HG03439 (cell line): ENCODE data around the gene PIGM.

Experiments
- ATAC-seq: cut with Tn5 transposase; IDR thresholded peaks from one replicate; pipeline ENCODE4 v1.9.1; 2021; ENCODE audit warnings: mild to moderate bottlenecking, moderate library complexity; ENCODE audit not compliant: unreplicated experiment

PIGM gene

DNA sequence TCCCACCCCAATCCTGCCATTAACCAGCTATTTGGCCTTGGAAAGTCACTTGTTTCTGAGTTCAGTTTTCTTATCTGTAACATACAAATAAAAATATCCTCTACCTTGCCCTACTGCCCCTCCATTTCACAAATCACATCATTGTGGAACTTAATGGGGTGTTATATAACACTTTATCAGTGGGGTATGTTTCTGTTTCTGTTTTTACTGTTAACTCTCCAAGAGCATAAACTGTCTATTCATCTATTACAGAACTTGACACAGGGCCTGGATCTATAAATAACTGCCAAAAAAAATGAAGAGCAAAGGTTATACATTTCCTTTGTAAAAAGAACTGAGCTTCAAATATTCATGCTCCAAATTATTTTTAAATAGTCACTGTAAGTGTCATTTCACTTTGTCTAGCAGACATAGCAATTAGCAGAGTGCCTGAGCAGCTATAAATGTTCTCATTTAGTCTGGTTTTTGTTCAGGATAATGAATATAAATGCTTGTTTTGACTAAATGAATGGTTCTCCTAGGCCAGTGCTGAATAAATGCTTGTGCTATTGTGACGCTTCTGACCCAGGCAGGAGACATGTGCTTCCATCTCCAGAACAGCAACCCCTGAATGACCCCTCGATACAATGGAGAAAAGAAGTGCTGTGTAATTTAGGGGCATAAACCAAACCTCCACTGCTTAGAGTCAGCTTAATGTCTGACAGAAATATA, 7.4 kb downstream of the PIGM start:
- ATAC-seq, result no peak

DNA sequence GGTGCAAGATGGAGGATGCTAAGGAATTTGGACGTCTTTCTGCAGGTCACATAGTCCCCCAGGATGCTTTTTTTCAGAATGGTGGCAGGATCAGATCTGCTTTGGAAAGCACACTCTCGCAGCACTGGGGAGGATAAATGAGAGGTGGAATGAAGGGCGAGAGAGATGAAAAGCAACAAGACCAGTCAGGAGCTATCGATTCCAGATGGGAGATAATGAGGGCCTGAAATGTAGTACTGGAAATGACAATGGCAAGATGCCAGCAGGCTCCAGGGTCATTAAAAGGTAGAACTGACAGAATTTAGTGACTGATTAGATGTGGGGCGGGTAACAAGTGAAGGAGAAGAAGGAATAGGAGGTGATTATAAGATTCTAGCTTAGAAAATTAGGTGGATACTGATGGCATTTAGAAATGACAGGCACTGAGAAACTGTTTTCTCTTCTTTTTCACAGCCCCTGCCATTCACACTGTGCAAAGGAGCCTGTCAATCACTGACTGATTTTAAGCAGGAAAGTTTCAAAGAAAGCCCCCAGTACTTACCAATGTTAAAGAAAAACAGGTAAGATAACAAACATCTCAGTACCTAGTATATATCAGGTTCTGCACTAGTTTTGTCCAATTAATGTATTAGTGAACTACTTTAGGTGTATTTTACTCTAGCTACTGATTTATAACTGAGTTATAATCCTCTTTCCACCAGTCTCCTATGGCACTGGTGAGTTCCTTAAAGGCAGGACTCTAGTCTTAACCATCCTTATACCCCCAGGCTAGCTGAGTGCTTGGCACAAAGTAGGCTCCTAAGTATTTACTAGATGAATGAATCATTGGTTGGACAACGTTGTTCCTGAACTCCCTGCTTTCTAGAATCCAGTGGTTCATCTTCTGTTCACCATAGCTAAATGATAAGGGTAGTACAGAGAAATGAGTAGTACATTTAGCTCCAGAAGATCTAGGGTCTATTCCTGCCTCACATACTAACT, 9.2 kb downstream of the PIGM start:
- no peak for ATAC-seq

DNA sequence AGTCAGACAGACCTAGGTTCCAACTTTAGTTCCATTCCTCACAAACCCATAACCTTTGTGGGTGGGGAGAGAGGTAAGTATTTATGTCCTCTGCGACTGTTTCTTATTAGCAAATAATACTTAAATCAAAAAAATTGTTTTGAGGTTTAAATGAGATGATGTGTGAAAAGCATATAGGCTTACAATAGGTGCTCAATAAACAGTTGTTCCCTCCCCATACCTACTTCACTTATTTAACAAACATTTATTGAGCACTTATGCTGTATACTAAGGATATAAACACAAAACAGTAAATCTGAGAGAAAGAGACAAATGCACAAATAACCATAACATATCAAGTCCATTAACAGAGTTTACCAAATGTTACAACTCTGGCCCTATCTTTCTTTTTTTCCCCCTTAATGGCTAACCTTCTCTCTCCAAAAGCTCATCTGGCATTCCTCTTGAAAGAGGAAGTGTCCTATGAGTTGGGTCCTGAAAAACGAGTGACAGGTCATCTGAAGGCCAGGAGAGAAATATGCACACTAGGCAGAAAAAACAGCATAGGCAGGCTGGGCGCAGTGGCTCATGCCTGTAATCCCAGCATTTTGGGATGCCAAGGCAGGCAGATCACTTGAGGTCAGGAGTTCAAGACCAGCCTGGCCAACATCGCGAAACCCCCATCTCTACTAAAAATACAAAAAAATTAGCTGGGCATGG, 10.3 kb downstream of the PIGM start:
- no peak for ATAC-seq

DNA sequence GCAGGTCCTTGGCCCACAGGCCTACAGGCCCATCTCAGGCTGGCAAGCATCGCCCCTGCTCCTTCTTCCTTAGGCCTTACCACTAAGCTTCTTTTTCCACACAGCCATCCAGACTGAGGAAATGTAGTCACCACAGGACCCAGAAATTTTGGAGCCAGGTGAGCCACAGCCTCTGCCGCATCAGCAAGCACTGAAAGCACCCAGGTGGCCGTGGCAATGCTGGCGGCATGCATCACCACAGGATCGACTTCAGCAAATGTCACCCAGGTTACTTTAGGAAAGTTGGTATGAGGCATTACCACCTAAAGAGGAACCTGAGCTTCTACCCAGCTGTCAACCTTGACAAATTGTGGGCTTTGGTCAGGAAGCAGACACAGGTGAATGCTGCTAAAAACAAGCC, 11.6 kb downstream of the PIGM start:
- no peak for ATAC-seq

DNA sequence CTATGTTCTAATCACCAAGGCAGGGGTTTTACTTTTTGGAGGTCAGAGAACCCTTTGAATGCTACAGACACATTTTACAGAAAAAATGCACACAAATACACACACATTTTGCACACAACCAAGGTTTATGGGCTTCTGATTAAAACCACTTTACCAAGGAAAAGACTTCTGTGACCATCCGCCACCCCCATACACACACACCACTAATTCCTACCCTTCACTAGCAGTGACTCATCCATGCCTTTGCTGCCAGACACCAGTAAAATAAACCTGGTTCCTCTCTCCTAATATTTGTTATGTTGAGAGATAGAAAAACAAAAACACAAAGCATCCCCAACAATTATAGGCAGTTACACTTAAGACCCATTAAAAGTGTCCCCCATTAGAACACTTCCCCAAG, 12.9 kb downstream of the PIGM start:
- no peak for ATAC-seq

DNA sequence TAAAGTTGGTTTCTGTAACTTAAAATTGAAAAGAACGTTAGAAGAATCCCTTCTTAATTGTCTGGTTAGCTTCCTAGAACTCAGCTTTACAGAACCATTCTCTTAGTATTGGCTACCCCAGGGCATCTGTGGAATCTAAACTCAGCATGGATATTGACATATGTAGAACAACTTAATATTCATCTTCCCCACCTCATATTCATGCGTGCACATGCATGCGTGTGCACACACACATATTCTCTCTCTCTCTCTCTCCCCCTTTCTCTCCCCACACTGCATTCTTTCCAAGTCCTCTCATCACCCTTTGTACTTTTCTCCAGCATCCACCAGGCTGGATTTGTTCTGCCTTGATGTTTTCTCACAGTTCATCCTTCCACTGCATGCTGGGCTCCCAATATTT, 13.4 kb downstream of the PIGM start:
- no peak for ATAC-seq

DNA sequence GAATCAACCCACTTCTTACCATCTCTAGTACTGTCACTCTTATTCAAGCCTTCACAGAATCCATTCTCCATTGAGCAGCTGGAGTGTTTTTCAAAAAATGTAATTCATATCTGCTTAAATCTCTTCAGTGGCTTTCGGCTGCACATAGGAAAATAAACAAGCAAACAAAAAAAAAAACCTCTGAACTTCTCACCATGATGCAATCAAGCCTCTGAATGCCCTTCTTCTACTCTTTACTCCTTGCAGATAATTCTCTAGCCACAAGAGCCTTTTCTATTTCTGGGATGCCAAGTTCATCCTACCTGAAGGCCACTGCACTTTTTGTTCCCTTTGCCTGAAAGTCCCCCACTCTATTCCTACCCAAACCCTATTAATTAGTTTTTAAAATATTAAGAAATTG, 14.2 kb downstream of the PIGM start:
- no peak for ATAC-seq

DNA sequence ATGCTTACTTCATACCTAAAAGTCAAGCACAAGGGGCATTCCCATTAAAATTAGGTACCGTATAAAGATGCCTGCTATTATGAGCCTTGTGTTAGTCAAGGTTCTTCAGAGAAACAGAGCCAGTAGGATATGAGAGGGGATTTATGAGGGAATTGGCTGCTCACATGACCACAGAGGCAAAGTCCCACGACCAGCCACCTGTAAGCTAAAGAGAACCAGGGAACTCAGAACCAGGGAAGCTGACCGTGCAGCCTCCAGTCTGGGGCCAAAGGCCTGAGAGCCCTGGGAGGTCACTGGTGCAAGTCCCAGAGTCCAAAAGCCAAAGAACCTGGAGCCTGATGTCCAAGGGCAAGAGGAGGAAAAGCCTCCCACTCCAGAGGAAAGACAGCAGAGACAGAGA, 20.0 kb downstream of the PIGM start:
- no peak for ATAC-seq

DNA sequence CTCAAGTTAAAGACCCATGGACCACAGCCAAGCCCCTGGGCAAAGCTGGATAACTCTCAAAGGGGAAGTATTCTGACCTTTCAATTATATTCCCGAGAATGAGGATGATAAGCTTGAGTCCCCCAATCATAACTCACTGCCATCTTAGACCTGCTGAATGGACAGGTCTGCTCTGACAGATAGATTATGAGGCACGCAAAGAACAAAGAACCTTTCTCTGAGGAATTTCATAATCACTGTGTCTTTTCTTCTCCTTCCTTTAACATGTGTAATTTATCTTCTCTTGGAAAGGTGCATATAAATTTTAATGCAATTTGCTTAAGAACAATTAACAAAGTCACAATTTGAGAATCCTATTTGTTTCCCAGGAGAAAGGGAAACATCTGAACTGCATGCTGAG, 22.0 kb downstream of the PIGM start:
- no peak for ATAC-seq

DNA sequence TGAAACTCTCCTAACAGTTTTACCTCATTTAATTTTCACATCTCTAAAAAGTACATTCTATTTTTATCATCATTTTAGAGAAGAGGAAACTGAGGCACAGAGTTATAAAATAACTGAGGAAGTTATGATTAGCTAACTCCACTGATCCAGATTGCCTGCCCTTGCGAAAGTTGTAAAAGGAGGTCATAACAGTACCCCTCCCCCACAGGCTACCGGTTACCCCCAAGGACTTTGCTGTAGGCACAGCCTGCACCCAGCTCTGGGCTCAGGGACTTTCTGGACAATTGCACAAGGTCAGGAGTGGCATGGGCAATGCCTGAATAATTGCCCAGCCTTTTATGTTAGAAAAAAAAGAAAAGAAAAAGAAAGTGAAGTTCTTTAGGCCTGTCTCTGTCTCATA, 22.7 kb downstream of the PIGM start:
- no peak for ATAC-seq

DNA sequence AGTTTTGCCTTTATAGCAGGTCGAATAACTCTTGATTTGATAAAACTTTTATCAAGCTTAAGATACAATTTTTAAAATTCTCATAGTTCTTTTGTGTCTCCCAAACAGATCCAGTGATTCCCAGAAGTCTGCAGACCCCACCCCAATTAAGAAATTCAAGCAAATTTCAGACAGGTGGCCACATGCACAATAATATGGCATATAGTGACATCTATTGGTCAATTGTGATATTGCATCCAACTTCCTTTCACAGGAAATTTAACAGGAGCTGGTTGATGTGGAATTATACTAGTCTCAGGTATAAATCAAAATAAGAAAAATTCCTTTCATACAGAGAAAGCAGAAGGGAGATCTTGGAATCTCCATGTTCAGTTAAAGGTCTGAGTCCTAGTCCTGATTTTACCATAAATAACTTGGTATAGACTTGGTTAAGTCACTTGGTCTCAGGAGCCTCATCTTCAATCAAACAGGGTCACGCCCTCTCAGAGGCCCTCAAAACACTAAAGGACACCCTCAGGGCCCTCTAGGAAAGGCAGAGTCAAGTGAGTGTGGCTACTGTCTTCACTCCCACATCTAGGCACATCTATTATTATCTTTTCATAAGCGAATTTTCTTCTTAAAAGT, 24.1 kb downstream of the PIGM start:
- ATAC-seq, result no peak

DNA sequence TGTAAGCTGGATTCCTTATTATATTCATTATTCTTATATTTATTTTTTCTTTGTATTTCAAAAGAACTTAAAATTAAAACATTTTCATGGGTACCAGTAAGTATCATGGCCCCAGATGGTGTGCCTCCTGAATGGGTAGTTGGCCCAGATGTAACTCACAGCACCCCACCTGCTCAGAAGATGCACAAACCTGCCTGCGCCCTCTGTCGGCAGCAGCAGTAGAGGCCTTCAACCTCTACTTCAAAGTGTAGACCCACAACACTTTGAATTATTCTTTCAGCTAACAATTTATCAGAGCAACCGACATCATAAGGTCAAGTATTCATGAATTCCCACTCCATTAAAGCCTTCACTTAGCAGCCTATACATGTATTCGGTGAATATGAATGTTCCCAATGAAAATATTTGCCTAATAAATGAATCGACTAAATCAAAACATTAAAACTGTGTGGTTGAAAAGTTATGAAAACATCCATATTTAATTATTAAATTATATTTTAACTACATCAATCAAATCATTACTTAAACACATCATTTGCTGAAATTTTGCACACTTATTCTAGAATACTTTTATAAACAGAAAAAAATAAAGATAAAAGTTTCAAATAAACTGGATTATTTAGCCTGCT, 25.4 kb downstream of the PIGM start:
- no peak for ATAC-seq

DNA sequence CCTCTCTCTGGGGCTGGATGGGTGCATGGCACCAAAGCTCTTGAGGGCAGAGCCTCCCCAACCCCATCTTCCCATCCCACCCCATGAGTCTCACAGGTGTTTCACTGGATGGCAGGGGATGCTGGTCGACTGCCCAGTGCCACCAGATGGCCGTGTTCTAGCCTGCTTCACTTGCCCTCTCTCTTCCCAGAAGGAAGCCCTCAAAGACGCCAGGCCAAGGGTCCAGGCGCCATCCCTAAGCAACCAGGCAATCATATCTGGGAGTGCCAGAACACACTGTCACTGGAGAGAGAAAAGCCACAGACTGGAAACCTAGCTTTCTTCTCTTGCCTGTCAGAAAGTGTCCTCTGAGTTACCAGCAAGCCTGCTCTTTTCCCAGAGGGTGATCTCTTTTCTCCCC, 26.7 kb downstream of the PIGM start:
- ATAC-seq, result no peak

DNA sequence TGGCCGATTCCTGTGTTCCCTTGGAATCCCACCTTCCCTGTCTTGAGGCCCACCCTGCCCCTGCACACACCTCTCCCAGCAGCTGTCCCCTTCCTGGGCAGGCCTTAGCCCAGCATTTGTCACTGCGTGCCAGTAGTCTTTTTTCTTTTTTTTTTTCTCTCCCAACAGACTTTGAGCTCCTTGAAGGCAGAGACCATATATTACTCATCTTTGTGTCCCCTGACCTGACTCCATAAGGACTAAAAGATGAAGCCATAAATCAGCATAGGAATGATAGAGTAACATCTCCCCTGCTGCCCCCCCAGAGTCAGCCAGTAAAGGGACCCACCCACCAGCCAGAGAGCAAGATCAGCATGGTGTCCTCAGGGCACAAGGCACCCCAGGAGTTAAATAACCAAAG, 27.4 kb downstream of the PIGM start:
- no peak for ATAC-seq

DNA sequence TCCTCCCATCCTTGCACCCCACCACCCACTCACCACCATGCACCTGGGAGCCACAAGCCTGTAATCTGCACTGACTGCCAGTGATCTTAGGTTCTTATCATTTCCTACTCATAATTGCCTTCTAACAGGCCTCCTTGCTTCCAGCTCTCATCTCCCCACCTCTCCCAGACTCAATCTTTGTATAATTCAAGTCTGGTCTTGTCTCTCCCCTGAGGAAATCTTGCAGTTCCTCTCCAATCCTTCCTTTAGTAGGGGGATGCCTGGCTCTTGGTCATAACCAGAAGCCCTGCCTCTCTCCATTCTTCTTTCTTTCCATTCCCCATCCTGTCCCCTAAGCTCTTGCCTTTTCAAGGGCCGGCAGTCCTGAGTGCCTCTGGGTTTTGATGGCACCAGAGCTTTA, 27.8 kb downstream of the PIGM start:
- no peak for ATAC-seq

DNA sequence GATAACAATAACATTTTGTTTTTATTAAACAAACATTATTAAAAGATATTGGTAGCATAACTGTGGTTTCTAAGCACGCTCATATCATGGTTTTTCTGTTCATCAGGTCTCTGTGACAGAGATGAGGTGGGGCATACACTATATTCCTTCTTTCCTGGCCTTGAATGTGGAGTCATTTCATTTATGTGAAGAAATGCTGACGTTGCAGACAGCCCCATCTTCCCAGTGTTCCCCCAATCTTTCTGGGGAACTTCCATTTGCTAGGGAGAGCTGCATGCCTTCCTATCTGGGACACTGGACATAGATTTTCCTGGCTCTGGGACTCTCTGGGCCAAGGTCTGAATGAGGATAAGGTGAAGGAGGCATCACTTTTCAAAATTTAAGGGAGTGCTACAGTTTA, 30.4 kb downstream of the PIGM start:
- ATAC-seq, result no peak

DNA sequence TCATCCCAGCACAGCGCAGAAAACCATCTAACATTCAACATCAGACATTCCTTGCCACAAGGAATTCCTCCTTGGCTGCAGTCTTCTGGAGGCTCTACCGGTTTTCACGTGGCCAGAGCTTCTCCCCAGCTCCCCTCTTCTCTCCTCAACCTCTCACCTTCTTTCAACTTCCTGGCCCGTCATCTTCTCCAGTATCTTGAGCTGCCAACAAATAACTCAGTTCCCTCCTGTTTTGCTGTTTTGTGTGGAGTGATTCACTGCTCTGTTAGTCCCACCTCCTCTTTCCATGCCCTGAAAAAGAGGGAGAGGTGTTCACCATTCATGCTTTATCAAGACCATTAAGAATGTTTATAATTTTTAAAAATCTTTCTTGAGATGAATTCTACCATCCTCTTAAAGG, 32.6 kb downstream of the PIGM start:
- ATAC-seq, result no peak

DNA sequence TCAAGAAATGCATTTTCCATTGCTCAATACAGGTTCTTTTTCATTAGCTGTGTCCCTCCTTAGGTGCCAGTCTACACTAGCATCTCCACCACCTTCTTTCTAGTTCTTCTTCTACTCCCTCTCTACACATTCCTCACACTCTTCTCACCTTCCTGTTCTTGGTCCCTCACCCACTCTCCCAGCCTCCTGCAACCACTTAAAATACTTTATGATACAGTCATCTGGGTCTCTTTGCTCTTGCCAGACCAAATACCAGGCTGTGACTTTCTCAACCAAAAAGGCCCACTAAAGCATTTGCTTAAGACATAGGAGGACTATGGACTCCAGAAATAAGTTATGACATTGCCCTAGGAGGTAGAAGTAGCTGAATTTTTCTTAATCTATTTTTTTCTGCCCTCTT, 35.1 kb downstream of the PIGM start:
- no peak for ATAC-seq

DNA sequence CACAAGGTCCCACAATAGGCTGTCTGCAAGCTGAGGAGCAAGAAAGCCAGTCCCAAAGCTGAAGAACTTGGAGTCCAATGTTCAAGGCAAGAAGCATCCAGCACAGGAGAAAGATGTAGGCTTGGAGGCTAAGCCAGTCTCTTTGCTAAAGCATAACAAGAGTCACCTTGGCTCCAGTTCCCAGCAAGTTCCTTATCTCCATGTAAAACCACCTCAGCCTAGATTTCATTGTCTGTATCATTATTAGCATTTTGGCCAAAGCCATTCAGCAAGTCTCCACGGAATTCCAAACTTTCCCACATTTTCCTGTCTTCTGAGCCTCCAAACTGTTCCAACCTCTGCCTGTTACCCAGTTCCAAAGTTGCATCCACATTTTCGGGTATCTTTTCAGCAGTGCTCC, 36.9 kb downstream of the PIGM start:
- no peak for ATAC-seq

DNA sequence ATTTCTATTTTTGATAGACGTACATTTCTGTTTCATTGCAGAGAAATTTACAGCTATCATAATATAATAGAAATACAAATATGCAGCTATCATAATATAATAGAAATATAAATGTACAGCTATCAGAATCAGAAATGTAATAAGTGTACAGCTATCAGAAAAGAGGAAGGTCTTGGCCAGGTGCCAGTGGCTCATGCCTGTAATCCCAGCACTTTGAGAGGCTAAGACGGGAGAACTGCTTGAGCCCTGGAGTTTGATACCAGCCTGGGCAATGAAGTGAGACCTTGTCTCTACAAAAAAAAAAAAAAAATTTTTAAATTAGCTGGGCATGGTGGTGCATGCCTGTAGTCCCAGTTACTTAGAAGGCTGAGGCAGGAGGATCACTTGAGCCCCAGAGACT, 37.9 kb downstream of the PIGM start:
- no peak for ATAC-seq

DNA sequence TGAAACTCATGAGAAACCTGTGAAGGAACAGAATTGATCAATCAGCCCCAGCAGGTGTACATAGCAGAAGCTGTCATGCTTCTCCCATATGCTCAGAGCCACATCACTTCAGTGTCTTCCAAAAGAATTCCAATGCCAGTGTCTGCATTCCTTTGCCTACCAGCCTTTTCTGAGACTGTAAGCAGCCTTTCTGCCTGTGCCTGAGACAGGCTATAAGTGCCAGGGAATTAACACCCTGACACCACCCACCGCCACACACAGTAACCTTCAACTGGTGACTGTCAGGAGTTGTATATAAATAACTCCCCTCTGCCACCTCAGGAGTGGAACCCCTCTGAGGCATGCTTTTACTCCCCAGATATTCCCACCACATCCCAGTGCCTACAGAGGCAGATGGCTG, 39.6 kb downstream of the PIGM start:
- ATAC-seq, result no peak
